DOHH2 (cell line): ENCODE results near the gene LRRN4CL.

Experiments
- CTCF ChIP-seq: fragments of 200-600 bp; sonication (generic); IDR thresholded peaks from one replicate; pipeline ENCODE4 v1.5.1; 2014; ENCODE audit warnings: antibody characterized with exemption, mild to moderate bottlenecking, low read depth, low read length; ENCODE audit not compliant: poor library complexity, severe bottlenecking
- EZH2phosphoT487 ChIP-seq: fragments of 200-600 bp; sonication (generic); IDR thresholded peaks from 2 replicates; pipeline ENCODE4 v1.6.1; 2017; ENCODE audit warnings: borderline replicate concordance, mild to moderate bottlenecking, antibody characterized with exemption, low read length, moderate library complexity, mixed read lengths

GRCh38 chr11:62682518-62682917, 6.8 kb downstream of the LRRN4CL start:
- no peak for TF ChIP-seq CTCF
- TF ChIP-seq EZH2phosphoT487 = no peak
